IPS DF 6.9 (cell line): ENCODE measurements around the gene NUDT12.

Experiments
- DNase-seq: peaks from one replicate; pipeline ENCODE4 v3.0.0-alpha.2; 2013; ENCODE audit warnings: low read depth, low spot score
- H3K27ac ChIP-seq: one replicate; pipeline ENCODE4 v1.5.1; 2013; ENCODE audit warnings: low read length, control low read depth
- H3K27me3 ChIP-seq: 2 replicates; pipeline ENCODE4 v1.6.1; 2013; ENCODE audit warnings: mild to moderate bottlenecking, low read length; ENCODE audit not compliant: control insufficient read depth, insufficient read depth
- H3K36me3 ChIP-seq: 2 replicates; pipeline ENCODE4 v1.6.1; 2013; ENCODE audit warnings: low read length; ENCODE audit not compliant: control insufficient read depth, insufficient read depth
- H3K4me1 ChIP-seq: 2 replicates; pipeline ENCODE4 v1.6.1; 2013; ENCODE audit warnings: low read length; ENCODE audit not compliant: control insufficient read depth, insufficient read depth
- H3K4me3 ChIP-seq: 2 replicates; pipeline ENCODE4 v1.5.1; 2013; ENCODE audit warnings: mild to moderate bottlenecking, low read length
- H3K9me3 ChIP-seq: 2 replicates; pipeline ENCODE4 v1.6.1; 2013; ENCODE audit warnings: low read length, inconsistent platforms; ENCODE audit not compliant: control insufficient read depth, insufficient read depth
- WGBS: extraction: QIAGEN DNeasy Blood & Tissue Kit; methylation state at CpG from one replicate; pipeline ENCODE4 v1.1.7; 2013; ENCODE audit warnings: mixed read lengths, missing lambda C conversion rate; ENCODE audit not compliant: insufficient read length, insufficient coverage; 5-methylcytosine and 5-hydroxymethylcytosine counted together

NUDT12 gene

GRCh38 chr5:103582364-103582763, 19.8 kb upstream of the NUDT12 start:
- Histone ChIP-seq H3K27ac (no peak overlapping the region), H3K36me3 (no peaks in the 10 kb centered on the region), H3K4me3 (no peak overlapping the region), H3K27me3 (no peaks in the 10 kb centered on the region), H3K9me3 (no peaks in the 10 kb centered on the region; the same call in 1 of the 2 replicates), H3K4me1 (no peaks in the 10 kb centered on the region)
- DNase-seq: no peak
- no CpG with 5 or more reads among the region's 2 CpGs for WGBS

GRCh38 chr5:103573411-103573810, 10.8 kb upstream of the NUDT12 start:
- H3K4me1 ChIP-seq: no peaks in the 10 kb centered on the region
- no peaks in the 10 kb centered on the region for H3K9me3 ChIP-seq
- no peak overlapping the region for H3K4me3 ChIP-seq
- H3K36me3 ChIP-seq: no peaks in the 10 kb centered on the region
- no CpG with 5 or more reads among the region's 3 CpGs for WGBS
- DNase-seq: no peak
- H3K27ac ChIP-seq: no peak overlapping the region
- no peaks in the 10 kb centered on the region for H3K27me3 ChIP-seq

GRCh38 chr5:103572454-103572853, 9.9 kb upstream of the NUDT12 start:
- DNase-seq: no peak
- Histone ChIP-seq H3K4me1 (no peaks in the 10 kb centered on the region), H3K27ac (no peak overlapping the region), H3K27me3 (no peaks in the 10 kb centered on the region), H3K4me3 (no peak overlapping the region), H3K36me3 (no peaks in the 10 kb centered on the region), H3K9me3 (no peaks in the 10 kb centered on the region)
- WGBS: no CpG with 5 or more reads among the region's 5 CpGs

- H3K27me3 ChIP-seq: no peaks in the 10 kb centered on the region
- no peak overlapping the region for H3K27ac ChIP-seq
- H3K36me3 ChIP-seq: no peaks in the 10 kb centered on the region
- no CpG with 5 or more reads among the region's 13 CpGs for WGBS
- H3K4me1 ChIP-seq: no peaks in the 10 kb centered on the region
- DNase-seq: no peak
- H3K4me3 ChIP-seq: no peak overlapping the region
- no peaks in the 10 kb centered on the region for H3K9me3 ChIP-seq
Measured at GRCh38 chr5:103571730-103572129, 9.1 kb upstream of the NUDT12 start.

- H3K27ac ChIP-seq: no peak overlapping the region
- no peak for DNase-seq
- no peaks in the 10 kb centered on the region for H3K27me3 ChIP-seq
- no peaks in the 10 kb centered on the region for H3K36me3 ChIP-seq
- no peak overlapping the region for H3K4me3 ChIP-seq
- H3K9me3 ChIP-seq: no peaks in the 10 kb centered on the region
- no peaks in the 10 kb centered on the region for H3K4me1 ChIP-seq
- WGBS: no CpG with 5 or more reads among the region's 3 CpGs
Measured at GRCh38 chr5:103569313-103570060, 6.9 kb upstream of the NUDT12 start.

- no CpG with 5 or more reads among the region's 4 CpGs for WGBS
- H3K9me3 ChIP-seq: no peaks in the 10 kb centered on the region
Measured at GRCh38 chr5:103565719-103566118, 3.1 kb upstream of the NUDT12 start.

GRCh38 chr5:103561685-103562452, 720 bp downstream of the NUDT12 start:
- Histone ChIP-seq H3K27me3 (no peaks in the 10 kb centered on the region), H3K4me3 (peak overlapping the region; percentile 99; the same call in 1 of the 2 replicates), H3K27ac (no peak overlapping the region), H3K4me1 (peaks cover 3% of the 10 kb centered on the region; the same call in 1 of the 2 replicates), H3K36me3 (no peaks in the 10 kb centered on the region), H3K9me3 (no peaks in the 10 kb centered on the region)
- DNase-seq: no peak
- no CpG with 5 or more reads among the region's 14 CpGs for WGBS

More at GRCh38 chr5:103565719-103566118, 3.1 kb upstream of the NUDT12 start:
- DNase-seq: no peak
- H3K4me1 ChIP-seq: peaks cover 3% of the 10 kb centered on the region; the same call in 1 of the 2 replicates
- no peaks in the 10 kb centered on the region for H3K36me3 ChIP-seq
- H3K27ac ChIP-seq: no peak overlapping the region
- H3K4me3 ChIP-seq: no peak overlapping the region
- no peaks in the 10 kb centered on the region for H3K27me3 ChIP-seq

GRCh38 chr5:103560826-103561225, 1.8 kb downstream of the NUDT12 start:
- no peaks in the 10 kb centered on the region for H3K9me3 ChIP-seq
- no peak for DNase-seq
- no CpG with 5 or more reads among the region's 3 CpGs for WGBS
- H3K27me3 ChIP-seq: no peaks in the 10 kb centered on the region
- H3K4me3 ChIP-seq: no peak overlapping the region
- no peak overlapping the region for H3K27ac ChIP-seq
- no peaks in the 10 kb centered on the region for H3K36me3 ChIP-seq
- H3K4me1 ChIP-seq: peaks cover 3% of the 10 kb centered on the region; the same call in 1 of the 2 replicates

GRCh38 chr5:103546858-103547257, 15.7 kb downstream of the NUDT12 start:
- Histone ChIP-seq H3K27ac (no peak overlapping the region), H3K36me3 (no peaks in the 10 kb centered on the region), H3K9me3 (no peaks in the 10 kb centered on the region), H3K27me3 (no peaks in the 10 kb centered on the region), H3K4me3 (no peak overlapping the region), H3K4me1 (no peaks in the 10 kb centered on the region)
- DNase-seq: no peak
- WGBS: no CpG with 5 or more reads among the region's 2 CpGs

GRCh38 chr5:103542441-103542840, 20.1 kb downstream of the NUDT12 start:
- DNase-seq: no peak
- no peaks in the 10 kb centered on the region for H3K4me1 ChIP-seq
- no peaks in the 10 kb centered on the region for H3K27me3 ChIP-seq
- no peaks in the 10 kb centered on the region for H3K36me3 ChIP-seq
- no peaks in the 10 kb centered on the region for H3K9me3 ChIP-seq
- H3K27ac ChIP-seq: no peak overlapping the region
- no peak overlapping the region for H3K4me3 ChIP-seq
